Motor neuron (in vitro differentiated cells): Measurements from ENCODE around the gene MAP3K10. TPM values are rescaled to one million over a fixed set of nuclear protein-coding genes. Genes with fewer than 3 reads are reported as not detected.
"Not testable (repeated sequence)": the region's sequence is repeated elsewhere in the genome, so short reads cannot be mapped to it uniquely, and the experiment has no call there.

ENCODE experiments used
- ATAC-seq, 8 experiments: fragments of 200-7000 bp; cut with Tn5 transposase; replicated peaks in 6 of 8; 2 replicates each; pipeline ENCODE4 v1.8.0; 2021; ENCODE audit warnings: mild to moderate bottlenecking in 8 of 8, moderate library complexity in 8 of 8
- H3K27ac ChIP-seq, 2 donors: fragments of 250-450 bp; sonication (Bioruptor Pico); 2 replicates each; pipeline ENCODE4 v1.9.0; 2021; ENCODE audit warnings: antibody characterized with exemption in 2 of 2, mild to moderate bottlenecking in 2 of 2, moderate library complexity in 1 of 2
- H3K4me1 ChIP-seq, 2 donors: fragments of 250-450 bp; sonication (Bioruptor Pico); replicated peaks in 1 of 2; 2 replicates each; pipeline ENCODE4 v1.6.1; 2021; ENCODE audit warnings: antibody characterized with exemption in 2 of 2, mild to moderate bottlenecking in 2 of 2, moderate library complexity in 1 of 2
- H3K4me3 ChIP-seq, 5 donors: fragments of 250-450 bp; sonication (Bioruptor Pico); 2 replicates each; pipeline ENCODE4 v1.9.0; 2021; ENCODE audit warnings: antibody characterized with exemption in 5 of 5, mild to moderate bottlenecking in 5 of 5, moderate library complexity in 4 of 5
- WGBS, 10 experiments: fragments of 450-650 bp; shearing (Covaris generic); methylation state at CpG; one replicate each; pipeline ENCODE4 v1.0.0; 2022; 5-methylcytosine and 5-hydroxymethylcytosine counted together
- in situ Hi-C, 9 experiments: fragments of 400-800 bp; cut with MboI; loops; one replicate each; pipeline ENCODE4 v1.15.0; 2021; ENCODE audit warnings: low sequenced_read_pairs in 9 of 9, low pct_unique_long_range_greater_than_20kb in 2 of 9; ENCODE audit not compliant: unreplicated experiment in 9 of 9
- total RNA-seq, 8 experiments: library from RNA; unstranded; fragments of 300-600 nt; gene quantifications; 2 replicates each; pipeline versions ENCODE4 v1.2.3 to v1.2.4, GENCODE V29; 2022

MAP3K10 gene
- total RNA-seq, 8 experiments from 2014 or later = 4.4 to 22.2 (median 15.9) TPM

- ATAC-seq = no peak
- H3K4me3 ChIP-seq = no peak overlapping the region
- H3K27ac ChIP-seq = no peak overlapping the region
- in situ Hi-C loops = no loop called here
- WGBS, 10 experiments = 80 to 100% (median 86%) methylated on average over 1 to 5 of the region's 50 CpGs; no CpG with 5 or more reads in 5 of the 10 experiments
- H3K4me1 ChIP-seq = peaks cover 3 to 4% of the 10 kb centered on the region in 2 donors
These were observed 22.8 kb downstream of the MAP3K10 start for GRCh38 chr19:40213882-40214570.

GRCh38 chr19:40214936-40215335 is 23.7 kb downstream of the MAP3K10 start:
- WGBS, 10 experiments = no CpG with 5 or more reads among the region's 22 CpGs
- H3K4me1 ChIP-seq = peaks cover 3 to 4% of the 10 kb centered on the region in 2 donors
- H3K27ac ChIP-seq = no peak overlapping the region
- no peak for ATAC-seq
- in situ Hi-C loops = no loop called here
- H3K4me3 ChIP-seq = no peak overlapping the region

DNA sequence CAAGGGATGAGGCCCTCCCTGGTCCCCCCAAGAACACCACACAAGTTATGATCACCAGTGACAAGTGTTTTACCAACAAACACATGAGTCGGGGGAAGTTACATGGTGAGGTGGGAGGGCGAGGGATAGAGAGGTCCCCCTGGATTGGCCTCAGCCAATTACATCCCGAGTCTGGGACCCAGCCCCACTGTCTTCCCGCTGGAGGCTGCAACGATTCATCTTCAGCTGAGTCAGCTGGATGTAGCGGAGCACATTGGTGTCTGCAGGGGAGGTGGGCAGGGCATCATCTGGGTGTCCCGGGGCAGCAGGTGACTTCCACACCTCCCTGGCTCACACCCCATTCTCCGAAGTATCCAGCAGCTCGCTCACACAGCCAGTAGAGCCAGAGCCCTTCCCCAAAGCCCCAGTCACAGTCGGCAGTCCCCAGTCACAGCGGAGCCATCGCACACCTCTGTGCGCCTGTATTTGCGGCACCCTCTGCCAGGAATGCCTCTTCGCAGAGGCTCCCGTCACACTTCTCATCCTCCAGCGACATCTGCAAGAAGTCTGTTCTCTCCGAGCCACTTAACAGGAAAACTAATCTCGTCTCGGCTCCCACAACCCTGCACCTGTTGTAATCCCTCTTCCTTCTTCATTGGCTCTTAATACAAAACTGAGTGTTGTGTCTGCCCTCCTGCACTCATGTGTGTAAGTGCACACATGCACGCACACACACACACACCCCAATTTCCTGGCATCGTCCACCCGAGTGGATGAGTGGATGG is 25.0 kb downstream of the MAP3K10 start:
- Histone ChIP-seq H3K27ac (no peak overlapping the region), H3K4me1 (peaks cover 3 to 4% of the 10 kb centered on the region in 2 donors), H3K4me3 (no peak overlapping the region)
- WGBS, 10 experiments = 61 to 100% (median 74%) methylated on average over 1 to 7 of the region's 23 CpGs; no CpG with 5 or more reads in 6 of the 10 experiments
- no peak for ATAC-seq
- in situ Hi-C loops = no loop called here

DNA sequence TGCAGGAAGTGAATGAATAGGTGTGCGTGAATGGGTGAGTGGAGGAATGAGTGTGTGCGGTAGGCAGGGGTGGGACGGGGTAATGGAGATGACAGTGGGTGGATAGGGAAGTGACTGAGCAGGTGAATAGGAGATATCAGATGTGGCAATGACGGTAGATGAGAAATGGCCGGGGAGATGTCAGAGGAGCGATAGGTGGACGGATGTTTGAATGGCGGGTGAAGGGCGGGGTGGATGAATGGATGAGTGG is 25.5 kb downstream of the MAP3K10 start:
- Histone ChIP-seq H3K4me1 (peaks cover 3 to 4% of the 10 kb centered on the region in 2 donors), H3K27ac (no peak overlapping the region), H3K4me3 (no peak overlapping the region)
- 25 to 90% (median 71%) methylated on average over 2 to 5 of the region's 9 CpGs; no CpG with 5 or more reads in 6 of the 10 experiments for WGBS, 10 experiments
- in situ Hi-C loops = no loop called here
- ATAC-seq = no peak

DNA sequence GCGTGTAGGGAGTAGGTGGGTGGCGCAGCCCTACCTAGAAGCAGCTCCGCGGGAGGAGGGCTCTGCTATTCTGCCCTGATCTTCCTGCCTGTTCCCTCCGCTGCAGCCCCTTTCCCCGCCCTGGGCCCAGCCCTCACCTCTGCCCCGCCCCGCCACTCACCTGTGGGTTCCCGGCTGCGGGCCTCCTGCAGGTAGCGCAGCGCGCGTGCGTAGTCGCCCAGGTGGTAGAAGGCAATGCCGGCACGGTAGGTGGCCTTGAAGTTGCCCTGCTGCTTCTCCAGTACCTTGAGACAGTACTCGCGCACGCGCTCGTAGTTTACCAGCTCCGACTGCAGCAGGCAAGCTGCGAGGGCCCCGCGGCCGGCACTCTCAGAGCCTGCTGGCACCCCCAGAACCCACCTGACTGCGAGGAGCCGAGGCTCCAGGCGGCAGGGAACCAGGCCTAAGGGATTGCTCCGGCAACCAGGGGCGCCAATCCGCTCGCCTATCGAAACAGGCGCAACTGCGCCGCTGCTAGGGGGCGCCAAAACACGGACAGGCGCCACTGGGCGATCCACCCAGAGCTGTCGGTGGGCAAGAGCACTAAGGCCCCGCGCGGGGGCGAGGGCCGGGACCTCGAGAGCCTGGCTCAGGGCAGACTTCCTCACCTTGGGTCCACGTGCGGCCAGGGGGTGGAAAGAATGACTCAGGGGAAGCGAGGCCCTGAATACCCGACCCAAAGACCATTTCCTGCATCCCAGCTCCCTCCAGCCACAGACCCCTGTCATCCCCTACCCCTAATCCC is 26.0 kb downstream of the MAP3K10 start:
- Histone ChIP-seq H3K4me1 (peaks cover 3 to 4% of the 10 kb centered on the region in 2 donors), H3K4me3 (peak overlapping the region; percentile 36 to 50 (median 42)), H3K27ac (peak overlapping the region in 1 of 2 donors; percentile 11)
- in situ Hi-C loops = no loop called here
- ATAC-seq = no peak
- 10 to 15% methylated on average over 2 to 9 of the region's 54 CpGs; no CpG with 5 or more reads in 8 of the 10 experiments for WGBS, 10 experiments

GRCh38 chr19:40217934-40218890 is 27.0 kb downstream of the MAP3K10 start, which contains the start of gene TTC9B:
TTC9B (minus strand) TSS chr19:40218384; CDS start chr19:40218381, 3 bp downstream.
- peak; percentile 17 to 68 (median 59) for ATAC-seq
- in situ Hi-C loops = no loop called here
- 0 to 20% (median 15%) methylated on average over 1 to 2 of the region's 75 CpGs; no CpG with 5 or more reads in 6 of the 10 experiments for WGBS, 10 experiments
- Histone ChIP-seq H3K27ac (peak within 1 kb of the TSS; percentile 11 to 13), H3K4me1 (peaks cover 3 to 4% of the 10 kb centered on the region in 2 donors), H3K4me3 (peak within 1 kb of the TSS; percentile 36 to 50 (median 42))

- H3K27ac ChIP-seq, H3K4me1 ChIP-seq, H3K4me3 ChIP-seq, ATAC-seq, in situ Hi-C loops: not testable (repeated sequence)
- WGBS, 10 experiments = 42 to 83% (median 64%) methylated on average over 2 of the region's 4 CpGs; no CpG with 5 or more reads in 7 of the 10 experiments
These were observed 27.8 kb downstream of the MAP3K10 start for GRCh38 chr19:40219029-40219428.

DNA sequence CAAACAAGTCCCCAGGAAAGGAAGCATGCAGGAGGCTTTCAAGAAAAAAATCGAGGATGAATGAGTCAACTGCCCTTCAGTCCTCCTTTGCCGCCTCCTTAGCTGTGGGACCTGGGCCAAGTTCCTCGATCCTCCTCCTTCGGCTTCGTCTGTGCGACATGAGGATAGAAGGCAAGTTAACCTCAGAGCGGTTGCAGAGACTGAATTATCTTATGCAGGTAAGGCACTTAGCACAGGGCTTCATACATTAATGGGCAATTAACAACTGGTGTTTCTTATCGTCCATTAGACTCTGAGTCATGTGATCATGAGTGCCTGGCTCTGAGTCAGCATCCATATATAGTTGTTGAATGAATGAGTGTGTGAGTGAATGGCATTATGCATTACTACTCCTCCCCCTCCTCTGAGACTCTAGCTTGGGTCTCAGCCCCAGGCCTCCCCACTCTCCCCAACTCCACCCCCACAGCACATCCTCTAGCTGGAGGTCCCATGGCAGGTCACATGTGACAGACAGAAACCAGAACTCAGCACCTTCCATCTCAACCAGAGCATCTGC is 28.6 kb downstream of the MAP3K10 start:
- H3K4me1 ChIP-seq = peaks cover 3 to 4% of the 10 kb centered on the region in 2 donors
- H3K4me3 ChIP-seq = no peak overlapping the region
- ATAC-seq = peak; percentile 4 to 82 (median 76)
- in situ Hi-C loops = no loop called here
- H3K27ac ChIP-seq = peak overlapping the region in 1 of 2 donors; percentile 1
- 0 to 100% (median 20%) methylated on average over 1 to 4 of the region's 8 CpGs; no CpG with 5 or more reads in 4 of the 10 experiments for WGBS, 10 experiments

GRCh38 chr19:40220674-40221073 is 29.4 kb downstream of the MAP3K10 start:
- 75 to 90% (median 83%) methylated on average over 2 to 8 of the region's 9 CpGs; no CpG with 5 or more reads in 2 of the 10 experiments for WGBS, 10 experiments
- no peak for ATAC-seq
- in situ Hi-C loops = no loop called here

DNA sequence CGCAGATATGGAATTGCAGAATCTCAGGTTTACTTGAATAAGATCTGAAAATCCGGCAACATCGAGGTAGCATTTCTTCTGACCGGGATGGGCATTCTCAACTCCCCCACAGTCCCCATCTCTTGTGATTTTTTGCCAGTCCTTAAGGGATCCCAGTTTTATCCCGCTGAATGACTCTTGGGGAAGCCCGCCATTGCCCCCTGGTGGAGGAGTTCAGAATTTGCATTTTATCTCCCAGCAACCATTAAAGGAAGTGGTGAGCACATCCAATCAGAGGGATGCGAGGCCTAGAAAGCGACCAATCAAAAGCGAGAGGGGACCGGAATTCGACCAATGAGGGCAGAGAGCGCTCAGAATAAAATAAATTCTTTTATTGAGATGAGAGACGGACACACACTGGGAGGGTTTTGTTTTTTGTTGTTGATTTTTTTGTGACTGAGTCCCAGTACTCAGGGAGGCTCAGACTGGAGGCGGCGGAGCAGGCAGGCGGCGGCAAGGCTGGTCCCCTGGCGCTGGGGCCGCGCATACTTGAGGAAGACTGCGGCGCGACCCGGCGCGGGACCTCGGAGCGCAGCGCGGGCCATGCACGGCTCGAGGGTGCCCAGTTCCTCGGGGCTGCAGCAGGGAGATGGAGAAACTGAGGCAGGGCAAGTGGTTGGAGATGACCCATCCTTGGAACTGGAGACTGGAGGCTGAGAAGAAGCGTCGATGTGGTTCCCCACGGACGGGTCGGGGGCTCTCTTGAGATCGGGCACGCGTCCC is 30.8 kb downstream of the MAP3K10 start:
- in situ Hi-C loops = no loop called here
- 0 to 100% (median 55%) methylated on average over 1 to 20 of the region's 41 CpGs; no CpG with 5 or more reads in 1 of the 10 experiments for WGBS, 10 experiments
- ATAC-seq = peak in 5 of 8 experiments; percentile 5 to 77 (median 66)
- Histone ChIP-seq H3K4me1 (peaks cover 2 to 3% of the 10 kb centered on the region in 2 donors), H3K27ac (no peak overlapping the region), H3K4me3 (no peak overlapping the region)

More at GRCh38 chr19:40220674-40221073, 29.4 kb downstream of the MAP3K10 start:
- Histone ChIP-seq H3K4me3 (no peak overlapping the region), H3K4me1 (peaks cover 3 to 4% of the 10 kb centered on the region in 2 donors), H3K27ac (no peak overlapping the region)

DNA sequence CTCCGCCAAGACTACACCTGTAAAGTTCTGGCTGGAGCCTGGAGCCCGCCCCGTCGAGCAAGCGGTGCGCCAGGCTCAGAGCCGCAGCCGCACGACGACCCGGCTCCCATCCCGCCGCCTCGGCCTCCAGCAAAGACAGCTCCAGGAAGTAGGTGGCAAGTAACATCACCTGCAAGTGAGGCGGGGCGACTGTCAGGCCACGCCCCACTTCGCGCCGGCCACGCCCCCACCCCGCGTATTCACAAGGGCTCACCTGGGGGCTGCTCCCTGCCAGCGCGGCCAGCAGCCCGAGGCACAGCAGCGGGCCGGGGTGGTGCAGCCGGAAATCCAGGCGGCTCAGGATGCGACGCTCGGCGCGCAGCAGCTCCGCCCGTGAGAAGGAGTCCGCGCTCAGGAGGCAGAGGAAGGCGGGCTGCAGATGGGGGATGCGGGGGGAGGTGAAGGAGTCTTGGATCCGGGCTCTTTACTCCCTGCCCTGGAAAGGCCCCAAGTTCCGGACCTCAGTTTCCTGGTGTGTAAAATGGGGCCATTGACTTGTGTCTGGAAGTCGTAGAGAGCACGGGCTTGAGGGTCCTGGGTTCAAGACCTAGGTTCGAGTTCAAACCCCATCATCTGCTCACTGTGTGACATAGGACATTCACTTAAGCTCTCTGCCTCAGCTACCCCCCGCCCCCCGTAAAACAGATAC is 32.1 kb downstream of the MAP3K10 start:
- Histone ChIP-seq H3K4me1 (no peaks in the 10 kb centered on the region), H3K27ac (no peak overlapping the region), H3K4me3 (no peak overlapping the region)
- no peak for ATAC-seq
- 25 to 100% (median 88%) methylated on average over 2 to 11 of the region's 48 CpGs; no CpG with 5 or more reads in 3 of the 10 experiments for WGBS, 10 experiments
- in situ Hi-C loops = no loop called here
